ENCODE results near the gene EIF4E2. TPM values are rescaled to one million over a fixed set of nuclear protein-coding genes. Genes with fewer than 3 reads are reported as not detected.
"Not testable (repeated sequence)": the region's sequence is repeated elsewhere in the genome, so short reads cannot be mapped to it uniquely, and the experiment has no call there.

Gene EIF4E2
- total RNA-seq, 4 donors from 2014 or later, result 34.7 to 81.3 (median 58.0) TPM

GRCh38 chr2:232562515-232563151 lies 12.1 kb downstream of the EIF4E2 start:
- intact Hi-C loops (cut with DNase I), result no loop called here
- Histone ChIP-seq H3K36me3 (peaks cover 11 to 98% (median 39%) of the 10 kb centered on the region in 3 donors), H3K9me3 (no peaks in the 10 kb centered on the region), H3K4me3 (no peak overlapping the region), H3K4me1 (peaks cover 0 to 8% (median 0%) of the 10 kb centered on the region in 3 donors), H3K27ac (no peak overlapping the region), H3K27me3 (no peaks in the 10 kb centered on the region)
- TF ChIP-seq POLR2A (IDR thresholded peaks at IDR 0.05) (no peak), CTCF (IDR thresholded peaks at IDR 0.05) (no peak)
- DNase-seq, result no peak
- 77 to 90% methylated on average over 8 of the region's 8 CpGs for WGBS, 2 donors

GRCh38 chr2:232563580-232563979 lies 13.1 kb downstream of the EIF4E2 start:
- peaks cover 15 to 98% (median 38%) of the 10 kb centered on the region in 3 donors for H3K36me3 ChIP-seq

DNA sequence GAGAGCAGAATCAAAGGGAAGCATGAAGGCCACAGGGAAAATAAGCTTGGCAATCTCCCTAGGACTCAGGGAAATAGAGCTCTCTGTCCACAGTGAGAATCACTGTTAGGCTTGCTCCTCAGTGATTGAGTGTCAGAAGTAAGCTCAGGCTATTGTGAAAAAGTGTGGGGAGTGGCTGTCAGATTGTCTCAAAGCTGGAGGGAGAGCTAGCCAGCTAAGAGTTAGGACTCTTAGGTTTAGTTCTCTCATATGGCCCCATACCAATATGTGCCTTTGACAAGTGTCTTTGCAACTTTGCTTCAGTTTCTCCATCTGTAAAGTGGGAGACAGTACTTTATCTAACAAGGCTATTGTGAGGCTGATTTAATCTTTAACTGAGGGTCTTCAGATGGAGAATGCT lies 17.2 kb downstream of the EIF4E2 start:
- intact Hi-C loops (cut with DNase I), result no loop called here
- DNase-seq, result no peak
- peaks cover 22 to 100% (median 32%) of the 10 kb centered on the region in 3 donors for H3K36me3 ChIP-seq
- peak overlapping the region in 3 of 4 donors; percentile 4 to 42 (median 19) for H3K27ac ChIP-seq
- no peak overlapping the region for H3K4me3 ChIP-seq
- H3K9me3 ChIP-seq, result no peaks in the 10 kb centered on the region
- TF ChIP-seq CTCF (IDR thresholded peaks at IDR 0.05) (no peak), POLR2A (IDR thresholded peaks at IDR 0.05) (no peak)
- no peaks in the 10 kb centered on the region for H3K27me3 ChIP-seq
- peaks cover 0 to 18% (median 3%) of the 10 kb centered on the region in 3 donors for H3K4me1 ChIP-seq

More at GRCh38 chr2:232563580-232563979, 13.1 kb downstream of the EIF4E2 start:
- no peak for DNase-seq
- Histone ChIP-seq H3K9me3 (no peaks in the 10 kb centered on the region), H3K4me1 (peaks cover 0 to 17% (median 3%) of the 10 kb centered on the region in 3 donors), H3K27me3 (no peaks in the 10 kb centered on the region), H3K4me3 (no peak overlapping the region), H3K27ac (no peak overlapping the region)
- WGBS, 2 donors, result 33 to 69% methylated on average over 3 of the region's 3 CpGs
- intact Hi-C loops (cut with DNase I), result no loop called here
- no peak for TF ChIP-seq CTCF (IDR thresholded peaks at IDR 0.05)

GRCh38 chr2:232568161-232568560 lies 17.7 kb downstream of the EIF4E2 start:
- TF ChIP-seq POLR2A (IDR thresholded peaks at IDR 0.05) (no peak), CTCF (IDR thresholded peaks at IDR 0.05) (no peak)
- DNase-seq, result no peak
- WGBS, 2 donors, result 34 to 40% methylated on average over 5 of the region's 5 CpGs
- no peaks in the 10 kb centered on the region for H3K9me3 ChIP-seq
- no peaks in the 10 kb centered on the region for H3K27me3 ChIP-seq
- H3K4me1 ChIP-seq, result peaks cover 0 to 18% (median 3%) of the 10 kb centered on the region in 3 donors
- H3K36me3 ChIP-seq, result peaks cover 22 to 100% (median 32%) of the 10 kb centered on the region in 3 donors
- H3K4me3 ChIP-seq, result no peak overlapping the region
- peak overlapping the region in 3 of 4 donors; percentile 4 to 42 (median 19) for H3K27ac ChIP-seq
- intact Hi-C loops (cut with DNase I), result no loop called here

DNA sequence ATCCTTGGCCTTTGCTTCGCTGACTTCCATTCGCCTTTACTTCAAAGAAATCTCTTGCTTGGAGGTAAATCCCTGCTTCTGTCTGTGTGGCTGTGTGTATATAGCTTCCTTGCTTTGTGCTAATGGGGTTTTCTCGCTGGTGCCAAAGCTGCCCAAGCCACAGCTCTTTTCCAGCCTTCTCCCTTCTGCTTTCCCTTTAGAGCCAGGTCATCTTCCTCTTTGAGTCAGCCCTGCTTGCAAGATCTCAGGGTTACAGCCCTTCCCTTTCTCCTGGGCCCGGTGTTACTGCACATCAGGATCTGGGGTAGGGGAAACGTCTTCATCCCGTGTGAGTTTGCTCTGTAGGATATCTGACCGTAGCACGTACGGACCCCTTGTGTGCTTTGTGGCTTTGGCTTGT lies 19.1 kb downstream of the EIF4E2 start:
- H3K9me3 ChIP-seq, result no peaks in the 10 kb centered on the region
- TF ChIP-seq POLR2A (IDR thresholded peaks at IDR 0.05) (no peak), CTCF (IDR thresholded peaks at IDR 0.05) (no peak)
- H3K27me3 ChIP-seq, result no peaks in the 10 kb centered on the region
- intact Hi-C loops (cut with DNase I), result no loop called here
- H3K4me3 ChIP-seq, result no peak overlapping the region
- peaks cover 22 to 100% (median 41%) of the 10 kb centered on the region in 3 donors for H3K36me3 ChIP-seq
- peaks cover 0 to 18% (median 3%) of the 10 kb centered on the region in 3 donors for H3K4me1 ChIP-seq
- 93 to 94% methylated on average over 9 of the region's 9 CpGs for WGBS, 2 donors
- H3K27ac ChIP-seq, result no peak overlapping the region
- DNase-seq, result no peak

DNA sequence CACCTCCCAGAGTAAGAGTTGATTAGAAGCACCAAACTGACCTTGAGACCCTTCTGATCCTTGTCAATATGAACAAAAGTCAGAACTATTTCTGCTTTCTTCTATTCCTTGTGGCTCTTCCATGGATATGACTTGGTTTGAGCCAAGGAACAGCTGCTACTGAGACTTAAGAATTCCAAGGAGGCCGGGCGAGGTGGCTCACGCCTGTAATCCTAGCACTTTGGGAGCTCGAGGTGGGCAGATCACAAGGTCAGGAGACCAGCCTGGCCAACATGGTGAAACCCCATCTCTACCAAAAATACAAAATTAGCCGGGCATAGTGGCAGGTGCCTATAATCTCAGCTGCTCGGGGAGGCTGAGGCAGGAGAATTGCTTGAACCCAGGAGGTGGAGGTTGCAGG lies 20.0 kb downstream of the EIF4E2 start:
- peaks cover 0 to 18% (median 3%) of the 10 kb centered on the region in 3 donors for H3K4me1 ChIP-seq
- peaks cover 18 to 100% (median 38%) of the 10 kb centered on the region in 3 donors for H3K36me3 ChIP-seq
- WGBS, 2 donors, result 97 to 98% methylated on average over 5 of the region's 6 CpGs
- intact Hi-C loops (cut with DNase I); H3K4me3 ChIP-seq; H3K27ac ChIP-seq; H3K9me3 ChIP-seq; H3K27me3 ChIP-seq; DNase-seq: not testable (repeated sequence)

Measured in esophagus squamous epithelium (tissue), 5 donors.